Spleen (tissue), 11 donors: Measurements from ENCODE around the gene SEC61A2. TPM values are rescaled to one million over a fixed set of nuclear protein-coding genes. Genes with fewer than 3 reads are reported as not detected.

Experiments used
- DNase-seq: peaks from one replicate; pipeline ENCODE4 v3.0.0-alpha.2; 2020
- H3K27ac ChIP-seq, 8 donors: fragments of 200-600 bp; sonication (generic) in 7 of 8; 1 replicate in 4 of 8; 2 replicates in 4 of 8; pipeline versions ENCODE4 v1.5.0 to v1.8.0; 2016 to 2021; ENCODE audit warnings: inconsistent platforms in 4 of 8, mild to moderate bottlenecking in 4 of 8, moderate library complexity in 1 of 8
- H3K27me3 ChIP-seq, 7 donors: fragments of 200-600 bp; sonication (generic) in 6 of 7; replicated peaks in 1 of 7; 1 replicate in 4 of 7; 2 replicates in 3 of 7; pipeline versions ENCODE4 v1.5.0 to v1.8.0; 2016 to 2021; ENCODE audit warnings: inconsistent platforms in 3 of 7, mild to moderate bottlenecking in 1 of 7
- H3K36me3 ChIP-seq, 6 donors: fragments of 200-600 bp; sonication (generic) in 5 of 6; 1 replicate in 4 of 6; 2 replicates in 2 of 6; pipeline versions ENCODE4 v1.5.0 to v1.8.0; 2016 to 2021; ENCODE audit warnings: inconsistent platforms in 2 of 6
- H3K4me1 ChIP-seq, 6 donors: fragments of 200-600 bp; sonication (generic) in 5 of 6; 1 replicate in 3 of 6; 2 replicates in 3 of 6; pipeline versions ENCODE4 v1.5.0 to v1.8.0; 2016 to 2021; ENCODE audit warnings: inconsistent platforms in 3 of 6
- H3K4me3 ChIP-seq, 8 donors: fragments of 200-600 bp; sonication (generic) in 7 of 8; 1 replicate in 4 of 8; 2 replicates in 4 of 8; pipeline versions ENCODE4 v1.5.0 to v1.8.0; 2016 to 2021; ENCODE audit warnings: inconsistent platforms in 4 of 8, mild to moderate bottlenecking in 4 of 8, moderate library complexity in 2 of 8
- H3K9me3 ChIP-seq, 8 donors: fragments of 200-600 bp; sonication (generic) in 7 of 8; 1 replicate in 4 of 8; 2 replicates in 4 of 8; pipeline versions ENCODE4 v1.5.0 to v1.8.0; 2016 to 2021; ENCODE audit warnings: inconsistent platforms in 4 of 8
- CTCF ChIP-seq, 11 experiments: fragments of 200-600 bp in 7 of 11; fragments of 450-650 bp in 4 of 11; sonication (generic) in 4 of 11; IDR thresholded peaks in 8 of 11; conservative IDR thresholded peaks in 3 of 11; 1 replicate in 7 of 11; 2 replicates in 4 of 11; pipeline versions ENCODE4 v1.4.0 to v1.8.0; 2016 to 2021; ENCODE audit warnings: antibody characterized with exemption in 11 of 11, inconsistent platforms in 4 of 11, mild to moderate bottlenecking in 1 of 11
- POLR2A ChIP-seq, 3 donors: fragments of 450-650 bp; IDR thresholded peaks; one replicate each; pipeline ENCODE4 v1.5.1; 2017; ENCODE audit warnings: antibody characterized with exemption in 3 of 3, mild to moderate bottlenecking in 1 of 3
- POLR2AphosphoS5 ChIP-seq, 3 donors: sonication (generic); formaldehyde crosslinking; IDR thresholded peaks; one replicate each; pipeline ENCODE4 v1.5.1; 2017; ENCODE audit warnings: antibody characterized with exemption in 3 of 3
- WGBS, 5 donors: extraction: QIAGEN DNeasy Blood & Tissue Kit in 3 of 5; methylation state at CpG; one replicate each; pipeline versions ENCODE4 v1.1.5 to v1.1.7; 2013 to 2018; 5-methylcytosine and 5-hydroxymethylcytosine counted together
- intact Hi-C: fragments of 100-400 bp; cut with DNase I; formaldehyde crosslinking; loops from one replicate; pipeline ENCODE4 v1.15.0; 2023; ENCODE audit warnings: low total_unique reads
- polyA plus RNA-seq, 3 donors: library from polyadenylated mRNA; stranded (reverse); fragments of 200-250 nt; gene quantifications; one replicate each; pipeline ENCODE4 v1.2.1, GENCODE V29; 2013
- total RNA-seq, 7 donors: library from RNA; depleted of rRNA in 3 of 7; stranded (reverse); fragments of >200 nt in 3 of 7; fragmentation: NEBNext Ultra II Directional in 4 of 7; extraction: Animal tissue kit (Norgen Biotek cat#: 25700) in 4 of 7; gene quantifications; one replicate each; pipeline versions ENCODE4 v1.1.0 to v1.2.1, GENCODE V29; 2016 to 2021
- donor health status: healthy with polysubstance abuse.
- donor health status: DM: no; HTN: no; CAD: no; lungs with moderate emphysema.
- donor health status: DM: no; HTN: no; CAD: no.
- donor health status: Bipolar disorder and iron deficiency.
- donor health status: healthy.
- donor health status: DM: no; HTN: no; CAD: no.
- donor health status: DM: yes; HTN: yes; CAD: no.

SEC61A2 gene
- total and polyA plus RNA-seq, 10 donors, result 2.7 to 14.6 (median 8.3) TPM

DNA sequence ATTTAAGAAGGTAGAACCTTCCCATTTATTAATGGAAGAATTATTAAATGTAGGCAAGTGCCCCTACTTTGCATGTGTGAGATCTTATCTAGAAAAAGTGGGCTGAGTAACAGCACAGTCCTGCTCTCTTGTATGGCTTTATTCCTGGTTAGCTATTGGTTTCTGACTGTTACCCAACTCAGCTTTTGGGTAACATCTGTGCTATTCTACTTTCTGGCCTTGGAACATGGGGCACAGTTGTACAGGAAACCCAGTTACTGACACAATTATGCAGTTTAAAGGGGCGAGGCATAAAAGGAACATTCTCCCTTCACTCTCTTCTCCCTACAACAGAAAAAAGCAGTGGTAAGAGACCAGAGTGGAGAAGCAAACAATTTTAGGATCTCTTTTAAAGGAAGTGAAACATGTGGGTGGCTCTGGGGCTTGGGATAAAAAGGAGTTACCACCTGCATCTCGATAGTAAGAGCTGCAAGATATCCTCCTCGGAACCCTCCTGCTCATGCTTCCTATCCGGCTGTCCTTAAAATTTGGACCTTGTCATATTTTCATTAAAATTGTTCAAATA, 50.2 kb downstream of the SEC61A2 start:
- Histone ChIP-seq H3K4me1 (peaks cover 0 to 30% (median 12%) of the 10 kb centered on the region in 6 donors), H3K36me3 (peaks cover under 1 to 100% (median 50%) of the 10 kb centered on the region in 6 donors), H3K27ac (peak overlapping the region in 1 of 8 donors; percentile 44), H3K9me3 (no peaks in the 10 kb centered on the region), H3K27me3 (no peaks in the 10 kb centered on the region), H3K4me3 (no peak overlapping the region)
- WGBS, 5 donors, result 47 to 72% (median 64%) methylated on average over 4 of the region's 4 CpGs
- TF ChIP-seq POLR2A (IDR thresholded peaks at IDR 0.05), result no peak
- no peak for TF ChIP-seq CTCF (IDR thresholded peaks at IDR 0.05 in 8 of 11, conservative IDR thresholded peaks at IDR 0.05 in 3 of 11)
- TF ChIP-seq POLR2AphosphoS5 (IDR thresholded peaks at IDR 0.05), result no peak
- intact Hi-C loops, result loop anchor here (10.0 kb wide), 1 partner anchor 55 kb away; the partner anchor contains the start of gene SEC61A2
- no peak for DNase-seq

DNA sequence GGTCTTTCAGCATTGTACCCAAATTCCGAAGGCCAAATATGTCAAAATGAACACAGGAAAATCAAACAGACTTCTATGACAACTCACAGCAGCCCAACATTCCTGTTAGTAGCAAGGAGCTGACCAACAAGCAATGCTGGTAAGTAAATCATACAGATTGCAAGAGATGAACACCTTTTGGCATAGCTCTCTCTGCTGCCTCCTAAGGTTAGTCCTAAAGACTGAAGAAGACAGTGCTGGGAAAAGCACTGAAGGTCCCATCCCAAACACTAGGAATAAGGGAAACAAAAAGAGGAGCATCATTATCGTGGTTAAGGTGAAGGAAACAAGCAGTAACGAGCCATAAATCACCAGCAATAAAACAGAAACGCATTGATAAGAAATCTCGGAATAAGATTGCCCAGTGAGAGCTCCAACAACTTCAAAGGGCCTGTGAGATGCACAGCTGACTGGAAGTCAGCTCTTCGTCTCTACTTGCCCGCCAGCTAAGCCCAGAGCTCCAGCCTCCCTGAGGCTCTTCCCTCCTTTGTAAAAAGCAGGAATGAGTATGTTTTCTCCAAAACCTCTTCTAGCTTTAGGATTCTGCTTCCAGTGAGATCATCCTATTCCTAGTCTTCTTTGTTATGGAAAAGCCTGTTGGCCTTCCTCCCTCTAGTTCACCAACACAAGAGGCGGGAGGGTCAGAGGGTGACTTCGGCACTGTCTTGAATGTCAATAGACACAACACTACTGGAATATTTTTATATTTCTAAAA, 50.9 kb downstream of the SEC61A2 start:
- no peak for TF ChIP-seq POLR2A (IDR thresholded peaks at IDR 0.05)
- Histone ChIP-seq H3K27me3 (no peaks in the 10 kb centered on the region), H3K36me3 (peaks cover 0 to 100% (median 50%) of the 10 kb centered on the region in 6 donors), H3K9me3 (no peaks in the 10 kb centered on the region), H3K4me3 (no peak overlapping the region), H3K27ac (peak overlapping the region in 4 of 8 donors; percentile 34 to 72 (median 70)), H3K4me1 (peaks cover 0 to 30% (median 12%) of the 10 kb centered on the region in 6 donors)
- 80 to 91% (median 84%) methylated on average over 9 of the region's 9 CpGs for WGBS, 5 donors
- intact Hi-C loops, result loop anchor here (10.0 kb wide), 1 partner anchor 56 kb away; the partner anchor contains the start of gene SEC61A2
- no peak for DNase-seq

- no peak overlapping the region for H3K4me3 ChIP-seq
- intact Hi-C loops, result loop anchor here (10.0 kb wide), 1 partner anchor 56 kb away; the partner anchor contains the start of gene SEC61A2
- DNase-seq, result peak; percentile 87
- no peak for TF ChIP-seq POLR2A (IDR thresholded peaks at IDR 0.05)
- TF ChIP-seq CTCF (IDR thresholded peaks at IDR 0.05 in 8 of 11, conservative IDR thresholded peaks at IDR 0.05 in 3 of 11), result no peak
- peak; percentile 32 to 58 (median 45) for TF ChIP-seq POLR2AphosphoS5 (IDR thresholded peaks at IDR 0.05)
- no peaks in the 10 kb centered on the region for H3K27me3 ChIP-seq
- peak overlapping the region in 6 of 8 donors; percentile 13 to 72 (median 58) for H3K27ac ChIP-seq
- peaks cover 0 to 100% (median 50%) of the 10 kb centered on the region in 6 donors for H3K36me3 ChIP-seq
- H3K4me1 ChIP-seq, result peaks cover 0 to 32% (median 12%) of the 10 kb centered on the region in 6 donors
- WGBS, 5 donors, result 46 to 75% (median 61%) methylated on average over 13 of the region's 13 CpGs
- H3K9me3 ChIP-seq, result no peaks in the 10 kb centered on the region
Observed at GRCh38 chr10:12181065-12181775, 51.7 kb downstream of the SEC61A2 start.

DNA sequence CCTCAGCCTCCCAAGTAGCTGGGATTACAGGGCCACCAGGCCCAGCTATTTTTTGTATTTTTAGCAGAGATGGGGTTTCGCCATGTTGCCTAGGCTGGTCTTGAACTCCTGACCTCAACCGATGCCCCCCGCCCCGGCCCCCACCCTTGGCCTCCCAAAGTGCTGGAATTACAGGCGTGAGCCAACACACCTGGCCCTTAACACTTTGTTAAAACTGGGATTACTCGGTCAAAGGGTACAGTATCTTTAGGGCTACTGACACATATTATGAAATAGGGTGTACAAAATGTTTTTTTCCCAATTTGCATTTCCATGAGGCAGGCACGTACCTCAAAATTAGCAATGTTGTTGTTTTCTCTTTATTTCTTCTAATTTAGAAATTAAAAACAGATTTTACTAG, 54.7 kb downstream of the SEC61A2 start:
- peaks cover 0 to 91% (median 29%) of the 10 kb centered on the region in 6 donors for H3K36me3 ChIP-seq
- DNase-seq, result no peak

More for the DNA sequence above, 54.7 kb downstream of the SEC61A2 start:
- Histone ChIP-seq H3K4me1 (peaks cover 0 to 40% (median 13%) of the 10 kb centered on the region in 6 donors), H3K27ac (no peak overlapping the region), H3K4me3 (no peak overlapping the region), H3K9me3 (no peaks in the 10 kb centered on the region), H3K27me3 (no peaks in the 10 kb centered on the region)
- TF ChIP-seq POLR2A (IDR thresholded peaks at IDR 0.05), result no peak
- no peak for TF ChIP-seq CTCF (IDR thresholded peaks at IDR 0.05 in 8 of 11, conservative IDR thresholded peaks at IDR 0.05 in 3 of 11)
- TF ChIP-seq POLR2AphosphoS5 (IDR thresholded peaks at IDR 0.05), result no peak
- intact Hi-C loops, result loop anchor here (10.0 kb wide), 1 partner anchor 59 kb away; the partner anchor contains the start of gene SEC61A2
- 96 to 98% (median 97%) methylated on average over 7 of the region's 7 CpGs for WGBS, 5 donors
